Measurements from ENCODE around the gene RBMS1. TPM values are rescaled to one million over a fixed set of nuclear protein-coding genes. Genes with fewer than 3 reads are reported as not detected.

Gene RBMS1
- polyA plus RNA-seq, 1 donor (not counting 4 experiments of a cell fraction or from before 2014, with no cell fraction given) = 89.1 TPM

GRCh38 chr2:160257743-160258491 lies 235.7 kb downstream of the RBMS1 start:
- H3K9me3 ChIP-seq (ENCODE audit: control insufficient read depth, low read depth, low read length) = no peaks in the 10 kb centered on the region
- no peaks in the 10 kb centered on the region for H3K27me3 ChIP-seq (ENCODE audit: control insufficient read depth, extremely low read depth, insufficient read depth, low read length)
- no peak for TF ChIP-seq EZH2 (IDR thresholded peaks at IDR 0.05; ENCODE audit: low read length)
- DNase-seq (ENCODE audit: low read depth, low spot score) (no peak), FAIRE-seq (no peak)
- no peak overlapping the region for H3K9ac ChIP-seq (ENCODE audit: control insufficient read depth, extremely low read depth, insufficient read depth, low read length)
- H4K20me1 ChIP-seq (ENCODE audit: control insufficient read depth, extremely low read depth, insufficient read depth, low read length) = no peaks in the 10 kb centered on the region
- H2AFZ ChIP-seq (ENCODE audit: control insufficient read depth, low read length) = no peak overlapping the region
- dilution Hi-C loops (cut with MboI; ENCODE audit: extremely low pct_ligation_motif_present, low sequenced_read_pairs) = no loop called here
- H3K9me1 ChIP-seq (ENCODE audit: control insufficient read depth, extremely low read depth, insufficient read depth, low read length) = no peaks in the 10 kb centered on the region
- H3K4me1 ChIP-seq (ENCODE audit: control insufficient read depth, extremely low read depth, insufficient read depth, low read length) = peaks cover 24% of the 10 kb centered on the region
- H3K79me2 ChIP-seq (ENCODE audit: control insufficient read depth, insufficient read depth, low read length) = no peaks in the 10 kb centered on the region
- H3K4me3 ChIP-seq (ENCODE audit: control insufficient read depth in 2 of 3, extremely low read depth in 1 of 3, insufficient read depth in 2 of 3, low read depth in 1 of 3, low read length in 3 of 3) = no peak overlapping the region
- no peak overlapping the region for H3K4me2 ChIP-seq (ENCODE audit: control insufficient read depth, extremely low read depth, insufficient read depth, low read depth, low read length)
- H3K27ac ChIP-seq (ENCODE audit: control insufficient read depth, insufficient read depth, low read length) = peak overlapping the region; percentile 61
- no peaks in the 10 kb centered on the region for H3K36me3 ChIP-seq (ENCODE audit: control insufficient read depth in 2 of 2, extremely low read depth in 1 of 2, insufficient read depth in 2 of 2, low read length in 2 of 2)

GRCh38 chr2:160257041-160257742 lies 236.4 kb downstream of the RBMS1 start:
- TF ChIP-seq EZH2 (IDR thresholded peaks at IDR 0.05; ENCODE audit: low read length) = no peak
- no peak for TF ChIP-seq CTCF (optimal IDR thresholded peaks at IDR 0.05 in 1 of 3, IDR thresholded peaks at IDR 0.05 in 1 of 3, conservative IDR thresholded peaks at IDR 0.05 in 1 of 3; ENCODE audit: extremely low read depth in 1 of 3, insufficient read depth in 2 of 3, low read length in 3 of 3)
- Histone ChIP-seq H3K9ac (ENCODE audit: control insufficient read depth, extremely low read depth, insufficient read depth, low read length) (peak overlapping the region; percentile 3), H3K79me2 (ENCODE audit: control insufficient read depth, insufficient read depth, low read length) (no peaks in the 10 kb centered on the region), H3K4me3 (ENCODE audit: control insufficient read depth in 2 of 3, extremely low read depth in 1 of 3, insufficient read depth in 2 of 3, low read depth in 1 of 3, low read length in 3 of 3) (no peak overlapping the region), H3K4me2 (ENCODE audit: control insufficient read depth, extremely low read depth, insufficient read depth, low read depth, low read length) (peak overlapping the region; percentile 47), H3K27me3 (ENCODE audit: control insufficient read depth, extremely low read depth, insufficient read depth, low read length) (no peaks in the 10 kb centered on the region), H4K20me1 (ENCODE audit: control insufficient read depth, extremely low read depth, insufficient read depth, low read length) (no peaks in the 10 kb centered on the region), H3K4me1 (ENCODE audit: control insufficient read depth, extremely low read depth, insufficient read depth, low read length) (peaks cover 26% of the 10 kb centered on the region), H2AFZ (ENCODE audit: control insufficient read depth, low read length) (peak overlapping the region; percentile 56), H3K9me1 (ENCODE audit: control insufficient read depth, extremely low read depth, insufficient read depth, low read length) (no peaks in the 10 kb centered on the region), H3K36me3 (ENCODE audit: control insufficient read depth in 2 of 2, extremely low read depth in 1 of 2, insufficient read depth in 2 of 2, low read length in 2 of 2) (no peaks in the 10 kb centered on the region), H3K27ac (ENCODE audit: control insufficient read depth, insufficient read depth, low read length) (peak overlapping the region; percentile 61), H3K9me3 (ENCODE audit: control insufficient read depth, low read depth, low read length) (no peaks in the 10 kb centered on the region)
- FAIRE-seq (peak; percentile 64), DNase-seq (ENCODE audit: low read depth, low spot score) (no peak)
- dilution Hi-C loops (cut with MboI; ENCODE audit: extremely low pct_ligation_motif_present, low sequenced_read_pairs) = no loop called here

All from keratinocyte (primary cell).